Left lung (tissue), 10 donors: ENCODE results near the gene DOK5. TPM values are rescaled to one million over a fixed set of nuclear protein-coding genes. Genes with fewer than 3 reads are reported as not detected.

ENCODE experiments used
- ATAC-seq: fragments of 200-7000 bp; cut with Tn5 transposase; one replicate; pipeline ENCODE4 v1.9.1; 2020; ENCODE audit warnings: moderate library complexity
- DNase-seq, 4 donors: peaks; one replicate each; pipeline ENCODE4 v3.0.0-alpha.2; 2013 to 2020
- H3K27ac ChIP-seq, 2 donors: fragments of 200-600 bp; sonication (generic) in 1 of 2; one replicate each; pipeline versions ENCODE4 v1.5.0 to v1.8.0; 2020 to 2021
- H3K27me3 ChIP-seq, 2 donors: fragments of 200-600 bp; sonication (generic) in 1 of 2; one replicate each; pipeline versions ENCODE4 v1.5.0 to v1.8.0; 2020 to 2021
- H3K36me3 ChIP-seq, 2 donors: fragments of 200-600 bp; sonication (generic) in 1 of 2; one replicate each; pipeline versions ENCODE4 v1.5.0 to v1.8.0; 2020 to 2021
- H3K4me1 ChIP-seq, 2 donors: fragments of 200-600 bp; one replicate each; pipeline ENCODE4 v1.8.0; 2021
- H3K4me3 ChIP-seq, 2 donors: fragments of 200-600 bp; sonication (generic) in 1 of 2; one replicate each; pipeline versions ENCODE4 v1.5.0 to v1.8.0; 2020 to 2021; ENCODE audit warnings: mild to moderate bottlenecking in 1 of 2
- H3K9me3 ChIP-seq, 2 donors: fragments of 200-600 bp; sonication (generic) in 1 of 2; one replicate each; pipeline versions ENCODE4 v1.5.0 to v1.8.0; 2020 to 2021
- intact Hi-C, 2 donors: fragments of 100-400 bp; cut with DNase I; formaldehyde crosslinking; loops; one replicate each; pipeline versions ENCODE4 v1.11.2 to v1.14.2; 2022
- polyA plus RNA-seq, 6 donors: library from polyadenylated mRNA; unstranded; fragments of 120-200 nt; gene quantifications; one replicate each; pipeline ENCODE4 v1.2.1, GENCODE V29; 2013; ENCODE audit not compliant: insufficient read length in 6 of 6
- total RNA-seq, 2 donors: library from RNA; stranded (reverse); fragmentation: NEBNext Ultra II Directional; extraction: Animal tissue kit (Norgen Biotek cat#: 25700); gene quantifications; one replicate each; pipeline ENCODE4 v1.2.1, GENCODE V29; 2021
- TF ChIP-seq, protein P1 (sequence below), 2 donors: fragments of 200-600 bp; sonication (generic) in 1 of 2; IDR thresholded peaks; one replicate each; pipeline versions ENCODE4 v1.5.0 to v1.8.0; 2021; ENCODE audit warnings: antibody characterized with exemption in 2 of 2
- donor health status: DM: no; HTN: yes; CAD: no.
- donor health status: DM: no; HTN: no; CAD: no.

DOK5 gene
- total and polyA plus RNA-seq, 8 donors = 0.92 to 3.6 (median 2.4) TPM

DNA sequence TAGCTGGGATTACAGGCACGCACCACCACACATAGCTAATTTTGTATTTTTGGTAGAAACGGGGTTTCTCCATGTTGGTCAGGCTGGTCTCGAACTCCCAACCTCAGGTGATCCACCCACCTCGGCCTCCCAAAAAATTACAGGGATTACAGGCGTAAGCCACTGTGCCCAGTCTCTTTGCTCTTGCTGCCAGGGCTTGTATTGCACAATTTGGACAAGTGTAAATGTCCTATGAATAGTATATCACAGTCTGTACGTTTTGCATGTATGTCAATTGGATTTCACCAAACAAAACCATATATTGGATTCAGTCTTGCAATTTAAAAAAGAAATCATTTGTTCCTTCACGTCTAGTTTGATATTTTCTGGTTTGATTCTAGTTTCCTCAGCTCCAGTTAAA lies 2.1 kb upstream of the DOK5 start:
- H3K4me1 ChIP-seq = peaks cover 0 to 13% of the 10 kb centered on the region in 2 donors
- no peak overlapping the region for H3K27ac ChIP-seq
- DNase-seq (no peak), ATAC-seq (no peak)
- no peaks in the 10 kb centered on the region for H3K36me3 ChIP-seq
- TF ChIP-seq, protein P1, sequence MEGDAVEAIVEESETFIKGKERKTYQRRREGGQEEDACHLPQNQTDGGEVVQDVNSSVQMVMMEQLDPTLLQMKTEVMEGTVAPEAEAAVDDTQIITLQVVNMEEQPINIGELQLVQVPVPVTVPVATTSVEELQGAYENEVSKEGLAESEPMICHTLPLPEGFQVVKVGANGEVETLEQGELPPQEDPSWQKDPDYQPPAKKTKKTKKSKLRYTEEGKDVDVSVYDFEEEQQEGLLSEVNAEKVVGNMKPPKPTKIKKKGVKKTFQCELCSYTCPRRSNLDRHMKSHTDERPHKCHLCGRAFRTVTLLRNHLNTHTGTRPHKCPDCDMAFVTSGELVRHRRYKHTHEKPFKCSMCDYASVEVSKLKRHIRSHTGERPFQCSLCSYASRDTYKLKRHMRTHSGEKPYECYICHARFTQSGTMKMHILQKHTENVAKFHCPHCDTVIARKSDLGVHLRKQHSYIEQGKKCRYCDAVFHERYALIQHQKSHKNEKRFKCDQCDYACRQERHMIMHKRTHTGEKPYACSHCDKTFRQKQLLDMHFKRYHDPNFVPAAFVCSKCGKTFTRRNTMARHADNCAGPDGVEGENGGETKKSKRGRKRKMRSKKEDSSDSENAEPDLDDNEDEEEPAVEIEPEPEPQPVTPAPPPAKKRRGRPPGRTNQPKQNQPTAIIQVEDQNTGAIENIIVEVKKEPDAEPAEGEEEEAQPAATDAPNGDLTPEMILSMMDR (IDR thresholded peaks at IDR 0.05) = no peak
- no peak overlapping the region for H3K4me3 ChIP-seq
- no peaks in the 10 kb centered on the region for H3K9me3 ChIP-seq
- intact Hi-C loops = no loop called here
- H3K27me3 ChIP-seq = peaks cover 21 to 56% of the 10 kb centered on the region in 2 donors

DNA sequence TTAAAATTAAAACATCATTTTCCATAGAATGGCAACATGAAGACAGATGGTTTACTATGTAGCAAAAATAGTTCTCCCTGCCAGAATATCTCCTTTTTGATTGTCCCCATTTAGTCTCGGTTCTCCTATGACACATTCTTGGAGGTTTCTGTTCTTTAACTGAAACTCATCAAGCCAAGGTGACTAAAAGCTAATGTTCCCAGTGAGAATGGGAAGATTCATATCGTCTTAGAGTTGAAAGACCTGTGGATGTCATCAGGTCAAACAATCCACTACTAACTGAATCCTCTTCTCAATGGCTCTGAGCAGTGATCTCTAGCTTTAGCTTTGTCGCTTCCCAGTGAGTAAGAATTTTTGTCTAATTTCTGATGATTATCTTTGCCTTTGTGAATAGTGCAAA lies 1.3 kb upstream of the DOK5 start:
- H3K27ac ChIP-seq = no peak overlapping the region
- peaks cover 27 to 61% of the 10 kb centered on the region in 2 donors for H3K27me3 ChIP-seq
- intact Hi-C loops = no loop called here
- DNase-seq = no peak
- H3K4me1 ChIP-seq = peaks cover 0 to 13% of the 10 kb centered on the region in 2 donors
- TF ChIP-seq, protein P1 (IDR thresholded peaks at IDR 0.05) = no peak
- no peaks in the 10 kb centered on the region for H3K9me3 ChIP-seq
- no peaks in the 10 kb centered on the region for H3K36me3 ChIP-seq
- no peak overlapping the region for H3K4me3 ChIP-seq
- ATAC-seq = no peak

DNA sequence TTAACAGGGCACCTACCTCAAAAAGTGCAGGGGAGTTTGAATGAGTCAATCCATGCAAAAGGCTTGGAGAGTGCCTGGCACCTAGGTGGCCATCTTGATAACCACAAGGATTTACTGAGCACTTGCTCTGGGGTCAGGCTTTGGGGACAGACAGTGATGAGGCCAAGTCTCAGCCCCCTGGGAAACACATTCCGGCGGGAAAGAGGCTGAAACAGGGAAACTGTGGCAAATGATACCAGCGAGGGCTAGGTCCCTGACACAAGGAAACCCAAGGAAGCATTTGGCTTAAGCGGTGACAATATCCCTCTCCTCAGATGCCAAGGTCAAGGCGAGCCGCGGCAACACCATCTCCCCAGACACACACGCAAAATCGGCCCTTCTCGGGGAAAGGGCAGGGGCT lies 527 bp upstream of the DOK5 start:
- Histone ChIP-seq H3K4me1 (peaks cover 0 to 13% of the 10 kb centered on the region in 2 donors), H3K4me3 (no peak overlapping the region), H3K36me3 (no peaks in the 10 kb centered on the region), H3K27ac (no peak overlapping the region), H3K9me3 (no peaks in the 10 kb centered on the region), H3K27me3 (peaks cover 29 to 69% of the 10 kb centered on the region in 2 donors)
- TF ChIP-seq, protein P1 (IDR thresholded peaks at IDR 0.05) = no peak
- intact Hi-C loops = no loop called here
- peak in 1 of 4 donors; percentile 2 for DNase-seq
- no peak for ATAC-seq

DNA sequence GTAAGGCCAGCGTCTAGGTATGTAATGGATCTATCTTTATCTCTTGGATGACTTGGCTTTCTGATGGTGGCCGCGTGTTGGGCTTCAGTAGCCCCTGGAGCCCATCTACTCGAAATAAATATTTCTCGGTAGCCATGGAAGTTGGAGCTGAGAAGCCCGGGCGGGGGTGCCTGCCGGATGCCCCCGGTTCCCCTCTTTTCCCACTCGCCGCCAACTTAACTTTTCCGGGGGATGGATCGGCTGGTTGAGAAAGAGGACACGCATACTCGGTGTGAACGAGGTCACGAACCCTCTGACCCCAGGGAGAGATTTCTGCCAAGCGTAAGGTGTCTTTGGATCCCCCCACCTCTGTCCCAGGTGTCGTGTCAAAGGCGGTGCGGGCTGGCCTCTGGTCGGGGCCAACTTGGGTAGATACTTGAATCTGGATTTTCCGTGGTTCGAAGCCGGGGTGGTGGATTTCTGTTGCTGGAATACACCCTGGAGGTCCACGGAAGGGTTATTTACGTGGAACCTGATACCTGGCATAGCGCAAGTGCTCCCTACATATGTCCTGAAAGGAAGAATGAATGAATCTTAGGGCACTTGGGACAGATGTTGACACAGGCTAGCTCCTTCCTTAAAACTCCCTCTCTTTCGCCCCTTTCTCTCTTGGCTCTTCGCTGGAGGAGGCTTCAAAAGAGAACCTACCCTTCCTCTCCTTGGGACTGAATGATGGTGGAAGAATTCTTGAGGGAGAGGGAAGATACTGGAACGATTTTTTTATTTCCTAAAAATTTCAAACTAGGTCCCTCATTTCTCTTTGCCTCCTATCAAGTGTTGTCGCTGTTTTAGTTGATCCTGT lies 996 bp downstream of the DOK5 start:
- no peak overlapping the region for H3K27ac ChIP-seq
- H3K9me3 ChIP-seq = no peaks in the 10 kb centered on the region
- DNase-seq (peak in 2 of 4 donors; percentile 36 to 49), ATAC-seq (no peak)
- H3K36me3 ChIP-seq = no peaks in the 10 kb centered on the region
- H3K4me1 ChIP-seq = peaks cover 0 to 13% of the 10 kb centered on the region in 2 donors
- H3K27me3 ChIP-seq = peaks cover 29 to 84% of the 10 kb centered on the region in 2 donors
- TF ChIP-seq, protein P1 (IDR thresholded peaks at IDR 0.05) = no peak
- peak overlapping the region; percentile 32 to 34 for H3K4me3 ChIP-seq
- intact Hi-C loops = no loop called here

DNA sequence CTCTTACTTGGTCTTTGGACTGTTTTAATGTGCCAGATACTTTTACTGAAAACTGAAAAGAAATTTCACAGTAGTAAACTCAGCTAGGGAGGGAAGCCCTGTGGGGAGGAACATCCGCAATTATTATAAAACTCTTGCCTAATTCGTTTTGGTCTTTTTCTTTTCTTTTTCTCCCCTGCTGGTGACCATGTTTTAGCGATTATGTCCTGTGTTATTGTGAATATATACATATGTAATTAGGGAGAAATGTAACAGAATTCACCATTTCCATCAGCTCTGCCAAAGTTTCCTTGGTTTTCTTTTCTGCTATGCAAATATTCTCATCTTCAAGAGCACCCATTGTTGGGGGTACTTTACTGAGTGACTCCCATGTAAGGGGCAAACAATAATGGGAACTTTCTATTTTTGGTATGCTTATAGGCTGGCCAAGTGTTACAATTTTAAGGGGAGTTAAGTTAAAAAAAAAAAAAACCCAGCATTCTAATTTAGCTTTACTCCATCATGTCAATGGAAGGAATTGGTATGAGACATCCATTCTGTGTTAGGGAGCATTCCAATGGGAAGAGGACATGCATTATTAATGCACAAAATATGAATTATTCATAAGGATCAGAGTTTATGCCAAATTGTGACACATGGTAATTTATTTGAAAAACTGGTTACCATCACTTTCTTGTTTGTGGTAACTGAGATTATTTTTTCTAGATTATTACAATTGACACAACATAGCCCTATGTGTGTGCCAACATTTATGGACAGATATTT lies 2.0 kb downstream of the DOK5 start:
- intact Hi-C loops = no loop called here
- peaks cover 29 to 84% of the 10 kb centered on the region in 2 donors for H3K27me3 ChIP-seq
- TF ChIP-seq, protein P1 (IDR thresholded peaks at IDR 0.05) = no peak

More for the DNA sequence above, 2.0 kb downstream of the DOK5 start:
- Histone ChIP-seq H3K27ac (no peak overlapping the region), H3K36me3 (no peaks in the 10 kb centered on the region), H3K4me1 (peaks cover 0 to 13% of the 10 kb centered on the region in 2 donors), H3K4me3 (no peak overlapping the region), H3K9me3 (no peaks in the 10 kb centered on the region)
- DNase-seq (peak in 1 of 4 donors; percentile 2), ATAC-seq (no peak)
